Panc1 (cell line): ENCODE measurements around the gene ELMOD3. TPM values are rescaled to one million over a fixed set of nuclear protein-coding genes. Genes with fewer than 3 reads are reported as not detected.

Experiments used
- ATAC-seq: fragments of 200-7000 bp; cut with Tn5 transposase; 2 replicates; pipeline ENCODE4 v1.9.1; 2020; ENCODE audit warnings: mild to moderate bottlenecking, moderate library complexity
- BruUV-seq: library from RNA; stranded (reverse); fragments of 400-500 nt; replicated peaks from 2 replicates; lab custom pipeline; 2021; lab: Mats Ljungman, UMichigan
- CTCF ChIA-PET: fragments of 300-600 bp; sonication (Branson Sonifier 250); formaldehyde crosslinking; loops from one replicate; lab custom pipeline; 2022; ENCODE audit warnings: antibody characterized with exemption; lab: Charles Lee
- POLR2A ChIA-PET: fragments of 300-600 bp; sonication (Branson Sonifier 250); formaldehyde crosslinking; loops from one replicate; lab custom pipeline; 2022; ENCODE audit warnings: antibody characterized with exemption; lab: Charles Lee
- DNase-seq: peaks from one replicate; pipeline ENCODE4 v3.0.0-alpha.2; 2010; ENCODE audit warnings: low read depth, low spot score
- H3K27ac ChIP-seq: 2 replicates; pipeline ENCODE4 v1.5.1; 2011; ENCODE audit warnings: mild to moderate bottlenecking, low read length, inconsistent platforms
- H3K27me3 ChIP-seq: fragments of 200-500 bp; sonication (Bioruptor generic); 2 replicates; pipeline ENCODE4 v1.6.0; 2014; ENCODE audit warnings: low read length, inconsistent platforms; ENCODE audit not compliant: control insufficient read depth, insufficient read depth
- H3K36me3 ChIP-seq: fragments of 200-500 bp; sonication (Bioruptor generic); 2 replicates; pipeline ENCODE4 v1.5.1; 2014; ENCODE audit warnings: inconsistent platforms, mild to moderate bottlenecking, low read length, moderate library complexity; ENCODE audit not compliant: control insufficient read depth, insufficient read depth
- H3K4me1 ChIP-seq: 2 replicates; pipeline ENCODE4 v1.5.1; 2011; ENCODE audit warnings: inconsistent platforms, mild to moderate bottlenecking, low read length, moderate library complexity; ENCODE audit not compliant: control insufficient read depth, insufficient read depth
- H3K4me3 ChIP-seq, 2 experiments: 2 replicates each; pipeline ENCODE4 v1.5.1; 2011 to 2012; ENCODE audit warnings: low read depth in 2 of 2, low read length in 2 of 2, mild to moderate bottlenecking in 2 of 2, inconsistent platforms in 1 of 2, moderate library complexity in 1 of 2
- H3K9me3 ChIP-seq: fragments of 200-500 bp; sonication (Bioruptor generic); 2 replicates; pipeline ENCODE4 v1.5.1; 2014; ENCODE audit warnings: low read depth, mild to moderate bottlenecking, inconsistent platforms, low read length, moderate library complexity; ENCODE audit not compliant: control insufficient read depth, insufficient read depth
- CTCF ChIP-seq: fragments of 450-650 bp; IDR thresholded peaks from 2 replicates; pipeline ENCODE4 v1.5.1; 2017; ENCODE audit warnings: mild to moderate bottlenecking
- POLR2AphosphoS5 ChIP-seq: IDR thresholded peaks from 2 replicates; pipeline ENCODE4 v1.6.1; 2012; ENCODE audit warnings: mild to moderate bottlenecking, low read depth, low read length, moderate library complexity
- REST ChIP-seq, 2 experiments: IDR thresholded peaks; 2 replicates each; pipeline ENCODE4 v1.6.1; 2011 to 2012; ENCODE audit warnings: low read depth in 2 of 2, control low read depth in 1 of 2, low read length in 1 of 2, mild to moderate bottlenecking in 1 of 2, moderate library complexity in 1 of 2; ENCODE audit not compliant: insufficient read depth in 1 of 2
- SIN3A ChIP-seq: IDR thresholded peaks from 2 replicates; pipeline ENCODE4 v1.6.1; 2012; ENCODE audit warnings: low read depth, mild to moderate bottlenecking, low read length, moderate library complexity, borderline replicate concordance; ENCODE audit not compliant: insufficient read depth
- TCF7L2 ChIP-seq: IDR thresholded peaks from 2 replicates; pipeline ENCODE4 v1.6.1; 2011; ENCODE audit warnings: mild to moderate bottlenecking, low read depth, low read length, inconsistent platforms
- in situ Hi-C: cut with HindIII; loops from 2 replicates; pipeline ENCODE4 v1.10.0; 2016; ENCODE audit warnings: low sequenced_read_pairs, low pct_unique_long_range_greater_than_20kb
- intact Hi-C: fragments of 100-400 bp; cut with micrococcal nuclease; formaldehyde crosslinking; loops from one replicate; pipeline ENCODE4 v1.10.0; 2022; ENCODE audit not compliant: unreplicated experiment
- total RNA-seq: library from RNA; stranded (reverse); gene quantifications from one replicate; pipeline ENCODE4 v1.2.1, GENCODE V29; 2021; ENCODE audit not compliant: unreplicated experiment

ELMOD3 gene
- total RNA-seq, 1 experiment from 2014 or later: 14.8 TPM

GRCh38 chr2:85405201-85406059 lies 50.9 kb downstream of the ELMOD3 start:
- Histone ChIP-seq H3K27me3 (no peaks in the 10 kb centered on the region), H3K9me3 (no peaks in the 10 kb centered on the region; the same call in 1 of the 2 replicates), H3K4me3 (no peak overlapping the region), H3K36me3 (no peaks in the 10 kb centered on the region), H3K27ac (peak overlapping the region; percentile 54), H3K4me1 (peaks cover 25% of the 10 kb centered on the region)
- in situ Hi-C loops (loop anchor here (25.0 kb wide), 1 partner anchor 132 kb away; the partner anchor contains the start of gene MAT2A), intact Hi-C loops (no loop called here)
- ChIA-PET POLR2A (interaction anchor here (0.6 kb wide), 1 partner anchor 143 kb away, joined by 3 read pairs; no protein-coding TSS in a partner anchor), CTCF (interaction anchor here (0.5 to 0.6 kb wide), 2 partner anchors 107 to 310 kb away, joined by 7 to 9 read pairs; no protein-coding TSS in a partner anchor)
- no peak for DNase-seq
- no peak for TF ChIP-seq TCF7L2
- ATAC-seq: peak; percentile 77
- BruUV-seq: no TSS peak

- intact Hi-C loops (no loop called here), in situ Hi-C loops (loop anchor here (25.0 kb wide), 1 partner anchor 127 kb away; the partner anchor contains the start of gene MAT2A)
- no TSS peak for BruUV-seq
- no peaks in the 10 kb centered on the region for H3K36me3 ChIP-seq
- CTCF ChIA-PET: no interaction called here
- POLR2A ChIA-PET: no interaction called here
- ATAC-seq (no peak), DNase-seq (no peak)
- H3K4me1 ChIP-seq: peaks cover 42% of the 10 kb centered on the region
- H3K27ac ChIP-seq: peak within 1 kb of the TSS; percentile 67
- no peaks in the 10 kb centered on the region for H3K9me3 ChIP-seq
- H3K27me3 ChIP-seq: no peaks in the 10 kb centered on the region
- no peak for TF ChIP-seq REST (IDR thresholded peaks at IDR 0.05; ENCODE audit: insufficient read depth in 1 of 2, low read depth in 2 of 2, low read length in 1 of 2)
- no peak for TF ChIP-seq POLR2AphosphoS5
- TF ChIP-seq SIN3A: no peak
- no peak for TF ChIP-seq CTCF
- no peak for TF ChIP-seq TCF7L2
- H3K4me3 ChIP-seq: 0 out of 4 replicates have a peak within 1 kb of the TSS, but pooled peaks of 1 of the 2 experiments have one; percentile 6
Measured at GRCh38 chr2:85409845-85410583, 55.4 kb downstream of the ELMOD3 start, which contains the start of gene CAPG. Gene CAPG, minus strand, starts transcription at chr2:85410366. Its CDS starts 8,221 bp downstream, at chr2:85402145.
